PC-3 (cell line): Measurements from ENCODE around the gene SLC7A4. TPM values are rescaled to one million over a fixed set of nuclear protein-coding genes. Genes with fewer than 3 reads are reported as not detected.
A peak's percentile ranks its signal among the peaks of the same experiment; 100 is the strongest.

Experiments
- ATAC-seq: fragments of 200-7000 bp; cut with Tn5 transposase; 2 replicates; pipeline ENCODE4 v1.9.1; 2020; ENCODE audit warnings: mild to moderate bottlenecking, moderate library complexity
- BruUV-seq: library from RNA; stranded (reverse); fragments of 400-500 nt; replicated peaks from 2 replicates; lab custom pipeline; 2021; lab: Mats Ljungman, UMichigan
- CTCF ChIA-PET: fragments of 300-600 bp; sonication (Branson Sonifier 250); formaldehyde crosslinking; loops from one replicate; lab custom pipeline; 2022; ENCODE audit warnings: antibody characterized with exemption; lab: Charles Lee
- POLR2A ChIA-PET: fragments of 300-600 bp; sonication (Branson Sonifier 250); formaldehyde crosslinking; loops from one replicate; lab custom pipeline; 2022; ENCODE audit warnings: antibody characterized with exemption; ENCODE audit not compliant: unreplicated experiment; lab: Charles Lee
- DNase-seq: peaks from one replicate; pipeline ENCODE4 v3.0.0-alpha.2; 2015
- H2AFZ ChIP-seq: fragments of 300-600 bp; sonication (generic); 2 replicates; pipeline ENCODE4 v1.6.0; 2016; ENCODE audit warnings: antibody characterized with exemption, low read length
- H3F3A ChIP-seq: fragments of 300-600 bp; sonication (generic); one replicate; pipeline ENCODE4 v1.6.0; 2017; ENCODE audit warnings: antibody characterized with exemption, low read length, control low read depth, mild to moderate bottlenecking; ENCODE audit not compliant: unreplicated experiment
- H3K27ac ChIP-seq: fragments of 300-600 bp; sonication (generic); 2 replicates; pipeline ENCODE4 v1.5.1; 2016; ENCODE audit warnings: mild to moderate bottlenecking, low read length
- H3K27me3 ChIP-seq: fragments of 300-600 bp; sonication (generic); 2 replicates; pipeline ENCODE4 v1.6.1; 2016; ENCODE audit warnings: low read length, mixed read lengths
- H3K36me3 ChIP-seq: fragments of 300-600 bp; sonication (generic); 2 replicates; pipeline ENCODE4 v1.6.1; 2016; ENCODE audit warnings: low read depth, mixed run types, low read length, mixed read lengths
- H3K4me1 ChIP-seq: fragments of 300-600 bp; sonication (generic); 2 replicates; pipeline ENCODE4 v1.5.1; 2016; ENCODE audit warnings: low read length; ENCODE audit not compliant: insufficient read depth
- H3K4me2 ChIP-seq: fragments of 300-600 bp; sonication (generic); 2 replicates; pipeline ENCODE4 v1.6.0; 2016; ENCODE audit warnings: low read length
- H3K4me3 ChIP-seq: fragments of 300-600 bp; sonication (generic); 2 replicates; pipeline ENCODE4 v1.5.1; 2016; ENCODE audit warnings: mild to moderate bottlenecking, low read length, mixed read lengths
- H3K79me2 ChIP-seq: fragments of 300-600 bp; sonication (generic); 2 replicates; pipeline ENCODE4 v1.6.1; 2017; ENCODE audit warnings: low read length, mixed read lengths
- H3K9ac ChIP-seq: fragments of 300-600 bp; sonication (generic); 2 replicates; pipeline ENCODE4 v1.6.0; 2016; ENCODE audit warnings: mild to moderate bottlenecking, low read length
- H3K9me2 ChIP-seq: fragments of 300-600 bp; sonication (generic); replicated peaks from 2 replicates; pipeline ENCODE4 v1.6.1; 2016; ENCODE audit warnings: mixed run types, low read length, mixed read lengths
- H3K9me3 ChIP-seq: fragments of 300-600 bp; sonication (generic); 2 replicates; pipeline ENCODE4 v1.6.1; 2016; ENCODE audit warnings: low read length, mixed read lengths
- H4K20me1 ChIP-seq: fragments of 300-600 bp; sonication (generic); 2 replicates; pipeline ENCODE4 v1.6.1; 2016; ENCODE audit warnings: low read length, mixed read lengths
- EZH2 ChIP-seq: fragments of 300-600 bp; sonication (generic); IDR thresholded peaks from one replicate; pipeline ENCODE4 v1.6.1; 2017; ENCODE audit warnings: antibody characterized with exemption, mild to moderate bottlenecking, low read length; ENCODE audit not compliant: unreplicated experiment
- EZH2phosphoT487 ChIP-seq: fragments of 300-600 bp; sonication (generic); IDR thresholded peaks from 2 replicates; pipeline ENCODE4 v1.6.1; 2018; ENCODE audit warnings: mild to moderate bottlenecking, antibody characterized with exemption, low read length, borderline replicate concordance
- intact Hi-C: fragments of 100-400 bp; cut with micrococcal nuclease; formaldehyde crosslinking; loops from 2 replicates; pipeline ENCODE4 v1.9.0; 2023
- total RNA-seq: library from RNA; depleted of rRNA; stranded (reverse); fragments of >200 nt; gene quantifications from 2 replicates; pipeline ENCODE4 v1.2.3, GENCODE V29; 2014
- TF ChIP-seq, protein P1 (sequence below): fragments of 300-600 bp; sonication (generic); conservative IDR thresholded peaks from 2 replicates; pipeline ENCODE4 v1.5.1; 2017; ENCODE audit warnings: antibody characterized with exemption, low read depth, mild to moderate bottlenecking, low read length

SLC7A4 gene
- total RNA-seq, 1 experiment from 2014 or later: not detected

DNA sequence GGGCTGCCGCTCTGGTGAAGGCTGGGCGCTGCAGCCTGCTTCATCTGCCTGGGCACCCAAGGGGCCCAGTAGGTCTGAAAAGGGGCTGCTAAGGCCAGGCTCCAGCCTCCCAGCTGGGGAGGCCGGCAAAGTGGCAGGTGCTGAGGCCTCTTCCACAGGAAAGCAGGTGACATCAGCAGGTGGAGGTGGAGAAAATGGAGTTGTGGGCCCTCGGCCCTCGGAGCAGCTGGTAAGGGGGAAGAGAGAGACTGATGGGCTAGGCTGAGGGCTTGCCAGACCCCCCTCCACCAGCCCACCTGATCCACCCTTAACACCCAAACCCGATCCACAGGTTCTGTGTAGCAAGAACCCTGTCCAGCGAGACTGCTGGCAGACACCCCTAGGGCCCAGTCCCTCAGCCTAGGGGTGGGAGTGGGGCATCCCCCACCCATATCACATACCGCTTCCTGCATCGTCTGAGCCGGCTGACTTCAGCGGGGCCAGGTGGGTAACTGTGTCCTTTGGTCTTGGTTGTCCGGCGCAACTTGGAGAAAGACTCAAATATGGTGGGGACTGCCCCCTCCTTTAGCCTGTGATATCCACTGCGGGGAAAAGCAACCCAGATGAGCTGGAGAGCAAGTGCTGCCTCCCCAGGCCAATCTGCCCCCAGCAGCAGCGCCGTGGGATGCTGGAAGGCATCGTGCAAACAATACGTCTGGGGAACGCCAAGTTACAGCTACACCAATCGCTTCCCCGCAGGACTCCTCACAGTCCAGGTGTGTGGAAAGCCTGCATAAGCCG, 32.0 kb downstream of the SLC7A4 start:
- H3K36me3 ChIP-seq: peaks cover 6% of the 10 kb centered on the region; the same call in 1 of the 2 replicates
- intact Hi-C loops: no loop called here
- peaks cover 24% of the 10 kb centered on the region for H3K4me1 ChIP-seq
- H3K27me3 ChIP-seq: no peaks in the 10 kb centered on the region
- POLR2A ChIA-PET: no interaction called here
- H3K27ac ChIP-seq: no peak overlapping the region
- H3K4me2 ChIP-seq: peak overlapping the region; percentile 100
- peak overlapping the region; percentile 96 for H3K9ac ChIP-seq
- peaks cover 36% of the 10 kb centered on the region for H3K79me2 ChIP-seq
- TF ChIP-seq, protein P1, sequence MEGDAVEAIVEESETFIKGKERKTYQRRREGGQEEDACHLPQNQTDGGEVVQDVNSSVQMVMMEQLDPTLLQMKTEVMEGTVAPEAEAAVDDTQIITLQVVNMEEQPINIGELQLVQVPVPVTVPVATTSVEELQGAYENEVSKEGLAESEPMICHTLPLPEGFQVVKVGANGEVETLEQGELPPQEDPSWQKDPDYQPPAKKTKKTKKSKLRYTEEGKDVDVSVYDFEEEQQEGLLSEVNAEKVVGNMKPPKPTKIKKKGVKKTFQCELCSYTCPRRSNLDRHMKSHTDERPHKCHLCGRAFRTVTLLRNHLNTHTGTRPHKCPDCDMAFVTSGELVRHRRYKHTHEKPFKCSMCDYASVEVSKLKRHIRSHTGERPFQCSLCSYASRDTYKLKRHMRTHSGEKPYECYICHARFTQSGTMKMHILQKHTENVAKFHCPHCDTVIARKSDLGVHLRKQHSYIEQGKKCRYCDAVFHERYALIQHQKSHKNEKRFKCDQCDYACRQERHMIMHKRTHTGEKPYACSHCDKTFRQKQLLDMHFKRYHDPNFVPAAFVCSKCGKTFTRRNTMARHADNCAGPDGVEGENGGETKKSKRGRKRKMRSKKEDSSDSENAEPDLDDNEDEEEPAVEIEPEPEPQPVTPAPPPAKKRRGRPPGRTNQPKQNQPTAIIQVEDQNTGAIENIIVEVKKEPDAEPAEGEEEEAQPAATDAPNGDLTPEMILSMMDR: no peak
- TF ChIP-seq EZH2phosphoT487 (no peak), EZH2 (no peak)
- H4K20me1 ChIP-seq: no peaks in the 10 kb centered on the region
- peak overlapping the region; percentile 92 for H3K4me3 ChIP-seq
- no peaks in the 10 kb centered on the region for H3K9me2 ChIP-seq
- ATAC-seq: peak; percentile 6; the same call in 1 of the 2 replicates
- no TSS peak for BruUV-seq
- H3F3A ChIP-seq: no peaks in the 10 kb centered on the region
- peak; percentile 9 for DNase-seq
- H2AFZ ChIP-seq: no peak overlapping the region
- H3K9me3 ChIP-seq: no peaks in the 10 kb centered on the region
- CTCF ChIA-PET: no interaction called here

DNA sequence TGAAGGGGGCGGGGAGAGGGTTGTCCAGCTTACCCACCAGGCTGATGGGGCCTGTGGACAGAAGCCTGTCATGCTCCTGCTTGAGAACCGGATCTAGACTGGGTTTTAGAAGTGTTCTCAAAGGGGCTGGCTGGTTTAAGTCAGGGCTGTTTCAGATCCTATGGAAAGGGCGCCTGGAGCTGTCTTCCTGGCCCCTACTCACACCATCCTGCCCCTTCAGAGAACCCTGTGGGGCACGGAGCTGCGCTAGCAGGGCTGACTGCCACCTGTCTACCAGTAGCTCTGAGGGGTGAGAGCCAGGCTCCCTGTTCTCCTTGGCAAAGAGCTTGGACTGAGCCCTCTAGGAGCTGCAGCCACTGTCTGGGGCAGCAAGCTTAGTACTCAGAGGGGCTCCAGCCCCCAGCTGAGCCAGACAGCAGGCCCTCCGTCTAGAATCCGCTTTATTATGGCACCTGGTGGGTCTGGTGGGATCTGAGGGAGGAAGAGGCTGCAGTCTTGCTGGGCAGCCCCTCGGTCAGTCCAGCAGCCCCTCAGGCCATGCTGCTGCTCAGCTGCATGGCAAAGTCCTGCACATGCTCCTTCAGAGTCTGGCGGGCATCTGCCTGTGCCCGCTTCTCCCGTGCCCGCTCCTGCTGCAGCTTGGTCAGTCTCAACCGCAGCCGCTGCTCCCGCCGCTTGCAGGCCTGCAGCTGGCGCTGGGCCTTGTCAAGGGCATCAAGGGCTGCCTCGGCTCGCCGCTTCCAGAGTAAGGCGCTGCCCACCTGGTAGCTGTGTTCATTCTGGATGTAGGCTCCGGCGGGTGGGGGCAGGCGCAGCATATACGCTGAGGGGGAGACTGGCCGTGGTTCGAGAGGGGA, 32.8 kb downstream of the SLC7A4 start:
- Histone ChIP-seq H3K4me3 (peak overlapping the region; percentile 92; the same call in 1 of the 2 replicates), H3K4me2 (peak overlapping the region; percentile 100), H3K27me3 (no peaks in the 10 kb centered on the region), H2AFZ (no peak overlapping the region), H3K9ac (no peak overlapping the region), H3K27ac (no peak overlapping the region), H3F3A (no peaks in the 10 kb centered on the region), H3K9me3 (no peaks in the 10 kb centered on the region), H3K9me2 (no peaks in the 10 kb centered on the region), H3K79me2 (peaks cover 36% of the 10 kb centered on the region), H3K4me1 (peaks cover 24% of the 10 kb centered on the region), H4K20me1 (no peaks in the 10 kb centered on the region), H3K36me3 (peaks cover 6% of the 10 kb centered on the region; the same call in 1 of the 2 replicates)
- ATAC-seq (no peak), DNase-seq (no peak)
- intact Hi-C loops: no loop called here
- no peak for TF ChIP-seq EZH2
- TF ChIP-seq EZH2phosphoT487: no peak
- TF ChIP-seq, protein P1: no peak
- BruUV-seq: no TSS peak
- CTCF ChIA-PET: interaction anchor here (0.8 kb wide), 1 partner anchor 104 kb away, joined by 3 read pairs; no protein-coding TSS in a partner anchor
- POLR2A ChIA-PET: interaction anchor here (0.7 kb wide), 1 partner anchor 45 kb away, joined by 3 read pairs; no protein-coding TSS in a partner anchor
